Neural crest cell (in vitro differentiated cells): ENCODE measurements around the gene RNASE3. TPM values are rescaled to one million over a fixed set of nuclear protein-coding genes. Genes with fewer than 3 reads are reported as not detected.
"Not testable (repeated sequence)": the region's sequence is repeated elsewhere in the genome, so short reads cannot be mapped to it uniquely, and the experiment has no call there.

ENCODE experiments used
- DNase-seq: peaks from one replicate; pipeline ENCODE4 v3.0.0; 2021; ENCODE audit warnings: low read depth, mixed read lengths, low spot score
- H3K27ac Mint-ChIP-seq: one replicate; pipeline ENCODE4 v1.8.0; 2021; ENCODE audit warnings: mild to moderate bottlenecking, mixed read lengths; ENCODE audit not compliant: unreplicated experiment
- H3K27me3 Mint-ChIP-seq: 2 replicates; pipeline ENCODE4 v1.8.0; 2021; ENCODE audit warnings: low read depth, mild to moderate bottlenecking, mixed read lengths
- H3K36me3 Mint-ChIP-seq: 2 replicates; pipeline ENCODE4 v1.8.0; 2021; ENCODE audit warnings: low read depth, mild to moderate bottlenecking, mixed read lengths
- H3K4me1 Mint-ChIP-seq: 2 replicates; pipeline ENCODE4 v1.8.0; 2021; ENCODE audit warnings: mixed read lengths
- H3K4me3 Mint-ChIP-seq: one replicate; pipeline ENCODE4 v1.8.0; 2021; ENCODE audit warnings: mild to moderate bottlenecking, mixed read lengths
- H3K9me3 Mint-ChIP-seq: 2 replicates; pipeline ENCODE4 v1.8.0; 2021; ENCODE audit warnings: mixed read lengths
- total RNA-seq: library from RNA; stranded (reverse); gene quantifications from 2 replicates; pipeline ENCODE4 v1.2.1, GENCODE V29; 2021
- TF ChIP-seq, protein P1 (sequence below): fragments of 200-600 bp; sonication (generic); conservative IDR thresholded peaks from 2 replicates; pipeline ENCODE4 v1.5.0; 2021; ENCODE audit warnings: antibody characterized with exemption, mild to moderate bottlenecking

Gene RNASE3
- total RNA-seq, 1 donor from 2014 or later, result not detected

DNA sequence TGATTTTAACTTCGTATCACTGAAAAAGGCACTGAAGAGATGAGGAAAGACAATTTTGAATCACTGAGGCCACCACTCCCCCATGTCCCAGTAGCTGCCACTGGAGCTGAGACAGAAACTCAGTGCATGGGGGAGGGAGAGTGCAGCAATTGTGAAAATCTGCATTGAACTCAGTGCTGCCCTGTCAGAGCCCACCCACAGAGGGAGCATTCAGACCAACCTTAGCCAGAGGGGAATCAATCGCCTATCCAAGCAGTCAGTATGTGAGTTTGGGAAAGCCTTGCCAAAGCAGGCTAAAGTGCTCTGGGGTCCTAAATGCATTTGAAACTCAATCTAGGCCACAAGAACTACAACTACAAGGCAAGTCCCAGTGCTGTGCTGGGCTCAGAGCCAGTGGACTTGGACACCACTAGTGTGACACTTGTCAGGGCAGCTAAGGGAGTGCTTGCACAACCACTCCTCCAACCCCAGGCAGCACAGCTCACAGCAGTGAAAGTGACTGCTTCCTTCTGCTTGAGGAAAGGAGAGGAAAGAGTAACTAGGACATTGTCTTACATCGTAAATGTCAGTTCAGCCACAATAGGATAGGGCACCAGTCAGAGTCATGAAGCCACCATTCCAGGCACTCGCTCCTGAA lies 13.3 kb downstream of the RNASE3 start:
- DNase-seq, result peak; percentile 6
- TF ChIP-seq, protein P1, sequence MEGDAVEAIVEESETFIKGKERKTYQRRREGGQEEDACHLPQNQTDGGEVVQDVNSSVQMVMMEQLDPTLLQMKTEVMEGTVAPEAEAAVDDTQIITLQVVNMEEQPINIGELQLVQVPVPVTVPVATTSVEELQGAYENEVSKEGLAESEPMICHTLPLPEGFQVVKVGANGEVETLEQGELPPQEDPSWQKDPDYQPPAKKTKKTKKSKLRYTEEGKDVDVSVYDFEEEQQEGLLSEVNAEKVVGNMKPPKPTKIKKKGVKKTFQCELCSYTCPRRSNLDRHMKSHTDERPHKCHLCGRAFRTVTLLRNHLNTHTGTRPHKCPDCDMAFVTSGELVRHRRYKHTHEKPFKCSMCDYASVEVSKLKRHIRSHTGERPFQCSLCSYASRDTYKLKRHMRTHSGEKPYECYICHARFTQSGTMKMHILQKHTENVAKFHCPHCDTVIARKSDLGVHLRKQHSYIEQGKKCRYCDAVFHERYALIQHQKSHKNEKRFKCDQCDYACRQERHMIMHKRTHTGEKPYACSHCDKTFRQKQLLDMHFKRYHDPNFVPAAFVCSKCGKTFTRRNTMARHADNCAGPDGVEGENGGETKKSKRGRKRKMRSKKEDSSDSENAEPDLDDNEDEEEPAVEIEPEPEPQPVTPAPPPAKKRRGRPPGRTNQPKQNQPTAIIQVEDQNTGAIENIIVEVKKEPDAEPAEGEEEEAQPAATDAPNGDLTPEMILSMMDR, result no peak
- no peaks in the 10 kb centered on the region for H3K36me3 Mint-ChIP-seq
- peaks cover 24% of the 10 kb centered on the region for H3K27me3 Mint-ChIP-seq
- H3K4me1 Mint-ChIP-seq, result peaks cover 10% of the 10 kb centered on the region
- H3K4me3 Mint-ChIP-seq, result no peak overlapping the region
- H3K27ac Mint-ChIP-seq, result no peak overlapping the region
- no peaks in the 10 kb centered on the region for H3K9me3 Mint-ChIP-seq

DNA sequence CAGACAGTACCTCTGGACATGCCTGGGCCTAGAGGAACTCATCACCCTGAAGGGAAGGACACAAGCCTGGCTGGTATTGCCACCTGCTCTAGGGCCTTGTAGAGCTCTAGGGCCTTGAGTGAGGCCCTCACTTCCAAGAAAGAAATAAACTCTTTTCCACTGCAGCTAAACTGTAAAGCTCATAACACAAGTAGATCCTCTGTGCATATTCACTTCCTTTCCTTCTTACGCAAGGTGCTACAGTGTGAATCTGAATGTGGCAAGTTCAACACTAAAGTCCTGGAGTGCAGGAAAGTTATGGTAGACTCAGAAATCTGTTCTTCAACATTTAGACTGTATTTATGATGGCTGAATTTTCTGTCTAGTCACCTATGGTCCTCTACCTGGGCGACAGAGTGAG lies 14.5 kb downstream of the RNASE3 start:
- TF ChIP-seq, protein P1, result no peak
- DNase-seq, result no peak
- no peak overlapping the region for H3K4me3 Mint-ChIP-seq
- peaks cover 10% of the 10 kb centered on the region for H3K4me1 Mint-ChIP-seq
- no peaks in the 10 kb centered on the region for H3K36me3 Mint-ChIP-seq
- peaks cover 15% of the 10 kb centered on the region for H3K27me3 Mint-ChIP-seq
- H3K9me3 Mint-ChIP-seq, result no peaks in the 10 kb centered on the region
- no peak overlapping the region for H3K27ac Mint-ChIP-seq

DNA sequence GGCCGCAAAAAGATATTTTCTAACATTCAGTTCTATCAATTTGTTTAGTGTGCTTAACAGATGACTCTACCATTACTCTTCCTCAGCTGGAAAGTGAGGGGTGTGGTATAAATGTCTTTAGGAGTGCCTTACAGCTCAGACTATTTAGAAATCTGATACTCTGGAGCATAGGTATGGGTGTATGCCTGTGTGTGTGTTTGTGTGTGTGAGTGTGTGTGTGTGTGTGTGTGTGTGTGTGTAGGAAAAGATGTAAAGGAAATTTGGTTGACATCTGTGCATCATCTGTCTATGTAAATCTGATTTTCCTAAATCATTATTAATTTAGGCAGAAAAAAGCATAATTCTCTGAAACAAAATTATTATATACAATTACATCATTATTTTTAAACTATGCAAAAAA lies 16.0 kb downstream of the RNASE3 start:
- TF ChIP-seq, protein P1, result no peak
- Mint-ChIP-seq H3K36me3 (no peaks in the 10 kb centered on the region), H3K4me3 (no peak overlapping the region), H3K27ac (no peak overlapping the region), H3K9me3 (no peaks in the 10 kb centered on the region), H3K4me1 (peaks cover 10% of the 10 kb centered on the region), H3K27me3 (peaks cover 18% of the 10 kb centered on the region)
- no peak for DNase-seq

DNA sequence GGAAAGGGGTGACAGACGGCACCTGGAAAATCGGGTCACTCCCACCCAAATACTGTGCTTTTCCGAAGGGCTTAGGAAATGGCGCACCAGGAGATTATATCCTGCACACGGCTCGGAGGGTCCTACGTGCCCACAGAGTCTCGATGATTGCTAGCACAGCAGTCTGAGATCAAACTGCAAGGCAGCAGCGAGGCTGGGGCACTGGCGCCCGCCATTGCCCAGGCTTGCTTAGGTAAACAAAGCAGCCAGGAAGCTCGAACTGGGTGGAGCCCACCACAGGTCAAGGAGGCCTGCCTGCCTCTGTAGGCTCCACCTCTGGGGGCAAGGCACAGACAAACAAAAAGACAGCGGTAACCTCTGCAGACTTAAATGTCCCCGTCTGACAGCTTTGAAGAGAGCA lies 19.6 kb downstream of the RNASE3 start:
- H3K4me3 Mint-ChIP-seq, H3K36me3 Mint-ChIP-seq, H3K27ac Mint-ChIP-seq, H3K9me3 Mint-ChIP-seq, H3K4me1 Mint-ChIP-seq, DNase-seq: not testable (repeated sequence)
- peaks cover 29% of the 10 kb centered on the region for H3K27me3 Mint-ChIP-seq

DNA sequence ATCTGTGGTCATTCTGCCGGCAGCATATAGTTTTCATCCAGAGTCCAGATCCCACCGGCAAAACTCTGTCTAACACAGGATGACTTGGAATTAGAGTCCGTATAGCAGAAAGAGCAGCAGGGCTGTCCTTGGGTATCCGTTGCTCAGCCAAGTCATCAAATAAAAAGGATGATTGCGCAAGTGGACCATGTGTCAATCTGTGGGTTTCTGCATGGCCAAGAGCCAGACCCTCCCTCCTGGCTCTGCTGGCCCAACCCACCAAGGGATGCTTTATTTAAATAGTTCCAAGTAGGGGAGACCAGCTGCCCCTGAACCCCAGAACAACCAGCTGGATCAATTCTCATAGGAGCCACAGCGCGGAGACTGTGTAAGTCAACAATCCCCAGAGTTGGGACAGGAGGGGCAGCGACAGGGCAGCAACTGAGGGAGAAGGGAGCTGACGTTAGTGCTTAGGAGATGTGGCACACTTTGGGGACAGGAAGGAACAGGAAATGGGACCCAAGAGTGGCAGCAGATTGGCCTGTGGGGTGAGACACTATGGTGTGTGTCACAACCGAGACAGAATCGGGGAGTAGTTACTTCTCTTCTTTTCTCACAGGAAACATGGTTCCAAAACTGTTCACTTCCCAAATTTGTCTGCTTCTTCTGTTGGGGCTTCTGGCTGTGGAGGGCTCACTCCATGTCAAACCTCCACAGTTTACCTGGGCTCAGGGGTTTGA lies 28.0 kb downstream of the RNASE3 start:
- not testable (repeated sequence) for H3K27ac Mint-ChIP-seq, H3K9me3 Mint-ChIP-seq, DNase-seq, H3K36me3 Mint-ChIP-seq, H3K4me3 Mint-ChIP-seq, H3K4me1 Mint-ChIP-seq
- peaks cover 41% of the 10 kb centered on the region for H3K27me3 Mint-ChIP-seq

DNA sequence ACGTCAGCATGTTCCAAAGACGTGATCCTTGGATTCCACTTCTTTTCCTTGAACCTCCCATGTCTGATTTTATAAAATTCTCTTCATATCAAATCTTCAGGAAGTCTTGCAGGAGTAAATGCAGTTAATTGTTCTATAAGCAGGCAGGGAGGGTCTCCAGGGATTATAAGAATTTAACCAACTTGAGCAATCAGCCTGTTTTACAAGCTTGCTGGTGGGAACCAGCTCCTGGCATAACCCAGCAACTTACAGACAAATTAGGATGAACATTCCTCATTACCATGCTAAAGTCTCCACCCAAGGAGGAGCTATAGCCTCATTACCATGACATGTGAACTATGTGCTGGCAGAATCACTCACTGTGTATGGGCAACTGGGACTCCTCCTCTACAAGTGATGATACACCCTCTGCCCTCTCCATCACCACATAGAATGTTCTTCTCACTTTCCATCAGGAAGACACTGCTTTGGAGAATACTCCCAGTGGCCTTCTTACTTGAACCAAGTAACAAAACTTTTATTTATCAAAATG lies 32.6 kb downstream of the RNASE3 start:
- H3K27ac Mint-ChIP-seq, DNase-seq, H3K36me3 Mint-ChIP-seq, H3K4me3 Mint-ChIP-seq, H3K4me1 Mint-ChIP-seq, H3K9me3 Mint-ChIP-seq: not testable (repeated sequence)
- peaks cover 49% of the 10 kb centered on the region for H3K27me3 Mint-ChIP-seq

DNA sequence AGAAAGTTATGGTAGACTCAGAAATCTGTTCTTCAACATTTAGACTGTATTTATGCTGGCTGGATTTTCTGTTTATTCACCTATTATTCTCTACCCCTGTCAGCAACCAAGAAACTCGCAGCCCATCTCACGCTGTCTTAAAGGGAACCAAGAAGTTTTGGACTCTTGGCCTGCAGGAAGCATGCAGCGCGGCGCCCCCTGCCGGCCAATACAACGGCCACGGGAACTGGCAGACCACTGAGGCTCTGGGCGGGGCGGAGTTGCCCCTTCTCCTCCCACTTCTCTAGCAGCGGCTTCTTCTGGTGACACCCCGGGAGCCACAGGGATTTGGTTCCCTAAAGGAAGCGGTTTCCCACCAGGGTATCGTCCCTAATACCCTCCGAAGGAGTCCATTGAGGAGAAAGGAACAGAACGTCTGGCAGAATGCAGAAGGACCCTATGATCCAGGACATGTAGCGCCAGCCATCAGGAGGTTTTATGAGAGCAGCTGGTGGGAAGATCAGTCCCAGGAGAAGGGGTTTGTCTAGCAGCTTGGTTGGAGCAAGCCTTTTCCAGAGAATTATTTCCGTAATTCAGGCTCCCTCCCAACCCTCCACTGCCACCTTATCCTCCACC lies 43.1 kb downstream of the RNASE3 start:
- Mint-ChIP-seq H3K36me3 (no peaks in the 10 kb centered on the region), H3K4me3 (no peak overlapping the region), H3K4me1 (no peaks in the 10 kb centered on the region), H3K27me3 (peaks cover 37% of the 10 kb centered on the region), H3K27ac (no peak overlapping the region), H3K9me3 (no peaks in the 10 kb centered on the region)
- TF ChIP-seq, protein P1, result peak; percentile 67
- peak; percentile 45 for DNase-seq
